Measurements from ENCODE around the gene ELAVL1. TPM values are rescaled to one million over a fixed set of nuclear protein-coding genes. Genes with fewer than 3 reads are reported as not detected.

ELAVL1 gene
- total RNA-seq, 1 donor from 2014 or later: 108 TPM

- no peak overlapping the region for H3K9ac ChIP-seq
- H4K20me1 ChIP-seq (ENCODE audit: low read depth): peaks cover 58% of the 10 kb centered on the region
- TF ChIP-seq CTCF (IDR thresholded peaks at IDR 0.05) (no peak), EZH2 (IDR thresholded peaks at IDR 0.05) (no peak), EZH2phosphoT487 (IDR thresholded peaks at IDR 0.05) (no peak)
- no peaks in the 10 kb centered on the region for H3K4me1 ChIP-seq
- no peak overlapping the region for H3K27ac Mint-ChIP-seq
- H3K27ac ChIP-seq: no peak overlapping the region
- H3F3A ChIP-seq (ENCODE audit: low read depth): peaks cover 3% of the 10 kb centered on the region
- no peak overlapping the region for H3K4me2 ChIP-seq
- peaks cover 22% of the 10 kb centered on the region for H3K79me2 ChIP-seq (ENCODE audit: low read depth)
- no peak overlapping the region for H3K4me3 Mint-ChIP-seq
- H3K4me3 ChIP-seq: no peak overlapping the region
- DNase-seq (ENCODE audit: low spot score): no peak
- H3K36me3 ChIP-seq: no peaks in the 10 kb centered on the region
- H3K9me3 ChIP-seq (ENCODE audit: low read depth): no peaks in the 10 kb centered on the region
- H3K9me3 Mint-ChIP-seq: no peaks in the 10 kb centered on the region
- H3K36me3 Mint-ChIP-seq: peaks cover 13% of the 10 kb centered on the region
- peaks cover 21% of the 10 kb centered on the region for H3K27me3 ChIP-seq
- H2AFZ ChIP-seq (replicated peaks): no peak overlapping the region
- peaks cover 4% of the 10 kb centered on the region for H3K4me1 Mint-ChIP-seq
- peaks cover 16% of the 10 kb centered on the region for H3K27me3 Mint-ChIP-seq (ENCODE audit: insufficient read depth, low read depth)
Observed at GRCh38 chr19:7910321-7911161, 94.9 kb downstream of the ELAVL1 start.

GRCh38 chr19:7909471-7910067 is 95.9 kb downstream of the ELAVL1 start:
- peaks cover 14% of the 10 kb centered on the region for H3K36me3 Mint-ChIP-seq
- Histone ChIP-seq H3K4me1 (peaks cover 4% of the 10 kb centered on the region), H3K27ac (no peak overlapping the region), H3F3A (ENCODE audit: low read depth) (no peaks in the 10 kb centered on the region), H3K9ac (no peak overlapping the region), H3K9me3 (ENCODE audit: low read depth) (no peaks in the 10 kb centered on the region), H3K79me2 (ENCODE audit: low read depth) (peaks cover 32% of the 10 kb centered on the region), H2AFZ (replicated peaks) (no peak overlapping the region), H3K4me2 (no peak overlapping the region), H4K20me1 (ENCODE audit: low read depth) (peaks cover 66% of the 10 kb centered on the region), H3K27me3 (peaks cover 12% of the 10 kb centered on the region), H3K36me3 (no peaks in the 10 kb centered on the region), H3K4me3 (no peak overlapping the region)
- H3K4me1 Mint-ChIP-seq: peaks cover 10% of the 10 kb centered on the region
- no peak overlapping the region for H3K27ac Mint-ChIP-seq
- no peak for DNase-seq (ENCODE audit: low spot score)
- no peak for TF ChIP-seq EZH2 (IDR thresholded peaks at IDR 0.05)
- no peak for TF ChIP-seq EZH2phosphoT487 (IDR thresholded peaks at IDR 0.05)
- no peak for TF ChIP-seq CTCF (IDR thresholded peaks at IDR 0.05)
- peaks cover 6% of the 10 kb centered on the region for H3K27me3 Mint-ChIP-seq (ENCODE audit: insufficient read depth, low read depth)
- no peak overlapping the region for H3K4me3 Mint-ChIP-seq
- H3K9me3 Mint-ChIP-seq: no peaks in the 10 kb centered on the region

GRCh38 chr19:7908742-7909461 is 96.5 kb downstream of the ELAVL1 start:
- Histone ChIP-seq H3K27me3 (peaks cover 5% of the 10 kb centered on the region), H3K79me2 (ENCODE audit: low read depth) (peaks cover 37% of the 10 kb centered on the region), H4K20me1 (ENCODE audit: low read depth) (peaks cover 65% of the 10 kb centered on the region), H3K9ac (no peak overlapping the region), H3K4me2 (no peak overlapping the region), H2AFZ (replicated peaks) (no peak overlapping the region), H3K9me3 (ENCODE audit: low read depth) (no peaks in the 10 kb centered on the region), H3K4me3 (no peak overlapping the region), H3K4me1 (peaks cover 7% of the 10 kb centered on the region), H3K36me3 (no peaks in the 10 kb centered on the region), H3K27ac (no peak overlapping the region), H3F3A (ENCODE audit: low read depth) (no peaks in the 10 kb centered on the region)
- H3K27me3 Mint-ChIP-seq (ENCODE audit: insufficient read depth, low read depth): peaks cover 5% of the 10 kb centered on the region
- H3K36me3 Mint-ChIP-seq: peaks cover 14% of the 10 kb centered on the region
- TF ChIP-seq EZH2phosphoT487 (IDR thresholded peaks at IDR 0.05): no peak
- H3K4me1 Mint-ChIP-seq: peaks cover 12% of the 10 kb centered on the region
- no peak overlapping the region for H3K4me3 Mint-ChIP-seq
- DNase-seq (ENCODE audit: low spot score): no peak
- no peak overlapping the region for H3K27ac Mint-ChIP-seq
- no peaks in the 10 kb centered on the region for H3K9me3 Mint-ChIP-seq

Other genes with a start within 250 kb of the ELAVL1 start
- gene CLEC4M, start 242.4 kb downstream of the ELAVL1 start, total RNA-seq (ENCODE audit: low replicate concordance): not detected in 2 replicates
- gene EVI5L, start 175.4 kb downstream of the ELAVL1 start, total RNA-seq (ENCODE audit: low replicate concordance): 4.1 and 13.5 TPM in 2 replicates
- gene PRR36, start 131.3 kb downstream of the ELAVL1 start, total RNA-seq (ENCODE audit: low replicate concordance): 0.07 and 2.8 TPM in 2 replicates
- 0.65 and 1.2 TPM in 2 replicates for gene LRRC8E, start 117.1 kb downstream of the ELAVL1 start, total RNA-seq (ENCODE audit: low replicate concordance)
- 14.4 and 20.7 TPM in 2 replicates for gene MAP2K7, start 101.8 kb downstream of the ELAVL1 start, total RNA-seq (ENCODE audit: low replicate concordance)
- gene TGFBR3L, start 90.8 kb downstream of the ELAVL1 start, total RNA-seq (ENCODE audit: low replicate concordance): 0.99 and 1.8 TPM in 2 replicates
- 5.7 and 20.7 TPM in 2 replicates for gene SNAPC2, start 85.3 kb downstream of the ELAVL1 start, total RNA-seq (ENCODE audit: low replicate concordance)
- 3.7 and 34.3 TPM in 2 replicates for gene CTXN1, start 79.5 kb downstream of the ELAVL1 start, total RNA-seq (ENCODE audit: low replicate concordance)
- 43.7 and 59.5 TPM in 2 replicates for gene TIMM44, start 62.0 kb downstream of the ELAVL1 start, total RNA-seq (ENCODE audit: low replicate concordance)
- gene CCL25, start 47.1 kb upstream of the ELAVL1 start, total RNA-seq (ENCODE audit: low replicate concordance): 1.2 TPM in 1 of 2 replicates, not detected in the other
- 23.0 and 33.0 TPM in 2 replicates for gene FBN3, start 144.0 kb upstream of the ELAVL1 start, total RNA-seq (ENCODE audit: low replicate concordance)
- 34.1 and 76.0 TPM in 2 replicates for gene CERS4, start 203.7 kb upstream of the ELAVL1 start, total RNA-seq (ENCODE audit: low replicate concordance)

Measured in neural progenitor cell (in vitro differentiated cells).